Fibroblast of lung (primary cell): Measurements from ENCODE around the gene KCNIP3.
"Not testable (repeated sequence)": the region's sequence is repeated elsewhere in the genome, so short reads cannot be mapped to it uniquely, and the experiment has no call there.

Experiments
- EZH2 ChIP-seq: IDR thresholded peaks from 2 replicates; pipeline ENCODE4 v1.5.1; 2012; ENCODE audit warnings: low read length, control low read depth, mild to moderate bottlenecking; ENCODE audit errors: missing control alignments
- TF ChIP-seq, protein P1 (sequence below), 2 donors: IDR thresholded peaks in 1 of 2; conservative IDR thresholded peaks in 1 of 2; 1 replicate in 1 of 2; 2 replicates in 1 of 2; pipeline ENCODE4 v1.5.1; 2011 to 2012; ENCODE audit warnings: low read length in 2 of 2, control low read depth in 1 of 2, inconsistent platforms in 1 of 2, low read depth in 1 of 2, mild to moderate bottlenecking in 1 of 2

DNA sequence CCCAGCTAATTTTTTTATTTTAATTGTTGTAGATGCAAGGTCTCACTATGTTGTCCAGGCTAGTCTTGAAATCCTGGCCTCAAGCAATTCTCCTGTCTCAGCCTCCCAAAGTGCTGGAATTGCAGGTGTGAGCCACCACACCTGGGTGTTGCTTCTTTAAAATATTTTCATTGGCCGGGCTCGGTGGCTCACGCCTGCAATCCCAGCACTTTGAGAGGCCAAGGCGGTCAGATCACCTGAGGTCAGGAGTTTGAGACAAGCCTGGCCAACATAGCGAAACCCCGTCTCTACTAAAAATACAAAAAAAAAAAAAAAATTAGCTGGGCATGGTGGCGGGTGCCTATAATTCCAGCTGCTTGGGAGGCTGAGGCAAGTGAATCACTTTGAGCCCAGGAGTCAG is 81.1 kb downstream of the KCNIP3 start:
- TF ChIP-seq, protein P1, sequence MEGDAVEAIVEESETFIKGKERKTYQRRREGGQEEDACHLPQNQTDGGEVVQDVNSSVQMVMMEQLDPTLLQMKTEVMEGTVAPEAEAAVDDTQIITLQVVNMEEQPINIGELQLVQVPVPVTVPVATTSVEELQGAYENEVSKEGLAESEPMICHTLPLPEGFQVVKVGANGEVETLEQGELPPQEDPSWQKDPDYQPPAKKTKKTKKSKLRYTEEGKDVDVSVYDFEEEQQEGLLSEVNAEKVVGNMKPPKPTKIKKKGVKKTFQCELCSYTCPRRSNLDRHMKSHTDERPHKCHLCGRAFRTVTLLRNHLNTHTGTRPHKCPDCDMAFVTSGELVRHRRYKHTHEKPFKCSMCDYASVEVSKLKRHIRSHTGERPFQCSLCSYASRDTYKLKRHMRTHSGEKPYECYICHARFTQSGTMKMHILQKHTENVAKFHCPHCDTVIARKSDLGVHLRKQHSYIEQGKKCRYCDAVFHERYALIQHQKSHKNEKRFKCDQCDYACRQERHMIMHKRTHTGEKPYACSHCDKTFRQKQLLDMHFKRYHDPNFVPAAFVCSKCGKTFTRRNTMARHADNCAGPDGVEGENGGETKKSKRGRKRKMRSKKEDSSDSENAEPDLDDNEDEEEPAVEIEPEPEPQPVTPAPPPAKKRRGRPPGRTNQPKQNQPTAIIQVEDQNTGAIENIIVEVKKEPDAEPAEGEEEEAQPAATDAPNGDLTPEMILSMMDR (conservative IDR thresholded peaks at IDR 0.05 in 1 of 2, IDR thresholded peaks at IDR 0.05 in 1 of 2; ENCODE audit: low read depth in 1 of 2, low read length in 2 of 2), result not testable (repeated sequence)
- not testable (repeated sequence) for TF ChIP-seq EZH2
